DND-41 (cell line): Measurements from ENCODE around the gene CDK15.

Source experiments
- ATAC-seq: fragments of 200-7000 bp; cut with Tn5 transposase; 3 replicates; pipeline ENCODE4 v1.9.1; 2021; ENCODE audit warnings: low read depth; ENCODE audit not compliant: insufficient read depth
- DNase-seq: peaks from one replicate; pipeline ENCODE4 v3.0.0-alpha.2; 2020
- H2AFZ ChIP-seq: 2 replicates; pipeline ENCODE4 v1.6.0; 2012; ENCODE audit warnings: low read depth, low read length
- H3K27ac ChIP-seq: 2 replicates; pipeline ENCODE4 v1.5.1; 2012; ENCODE audit warnings: low read length, inconsistent platforms
- H3K27me3 ChIP-seq: fragments of 200-600 bp; sonication (generic); 2 replicates; pipeline ENCODE4 v1.6.0; 2012; ENCODE audit warnings: low read length, mild to moderate bottlenecking, inconsistent platforms; ENCODE audit not compliant: insufficient read depth, poor library complexity
- H3K36me3 ChIP-seq: 2 replicates; pipeline ENCODE4 v1.5.1; 2012; ENCODE audit warnings: low read length, inconsistent platforms; ENCODE audit not compliant: insufficient read depth
- H3K4me1 ChIP-seq: 2 replicates; pipeline ENCODE4 v1.5.1; 2012; ENCODE audit warnings: mild to moderate bottlenecking, low read length; ENCODE audit not compliant: insufficient read depth
- H3K4me2 ChIP-seq: 2 replicates; pipeline ENCODE4 v1.6.0; 2012; ENCODE audit warnings: mild to moderate bottlenecking, moderate library complexity, low read length, inconsistent platforms; ENCODE audit not compliant: insufficient read depth
- H3K4me3 ChIP-seq, 2 experiments: fragments of 200-600 bp in 1 of 2; shearing (Covaris generic) in 1 of 2; 2 replicates each; pipeline ENCODE4 v1.5.1; 2012 to 2016; ENCODE audit warnings: inconsistent platforms in 2 of 2, low read length in 2 of 2, mild to moderate bottlenecking in 2 of 2, low read depth in 1 of 2, moderate library complexity in 1 of 2
- H3K79me2 ChIP-seq: 2 replicates; pipeline ENCODE4 v1.6.0; 2012; ENCODE audit warnings: low read length, inconsistent platforms; ENCODE audit not compliant: insufficient read depth
- H3K9ac ChIP-seq: 2 replicates; pipeline ENCODE4 v1.6.0; 2012; ENCODE audit warnings: low read depth, mild to moderate bottlenecking, inconsistent platforms, low read length, moderate library complexity
- H3K9me3 ChIP-seq: 2 replicates; pipeline ENCODE4 v1.5.1; 2012; ENCODE audit warnings: low read length, moderate library complexity, mild to moderate bottlenecking, inconsistent platforms; ENCODE audit not compliant: insufficient read depth, severe bottlenecking
- H4K20me1 ChIP-seq: 2 replicates; pipeline ENCODE4 v1.6.0; 2012; ENCODE audit warnings: low read length; ENCODE audit not compliant: insufficient read depth
- CTCF ChIP-seq: IDR thresholded peaks from 2 replicates; pipeline ENCODE4 v1.5.1; 2012; ENCODE audit warnings: borderline replicate concordance, low read length, moderate library complexity, mild to moderate bottlenecking; ENCODE audit not compliant: poor library complexity, severe bottlenecking; ENCODE audit errors: extremely low read depth
- EZH2 ChIP-seq: IDR thresholded peaks from 3 replicates; pipeline ENCODE4 v1.6.1; 2012; ENCODE audit warnings: borderline replicate concordance, low read depth, mild to moderate bottlenecking, moderate library complexity, low read length, inconsistent platforms; ENCODE audit not compliant: severe bottlenecking

CDK15 gene

GRCh38 chr2:201911372-201911771 is 105.0 kb downstream of the CDK15 start:
- Histone ChIP-seq H3K27me3 (no peaks in the 10 kb centered on the region), H3K4me2 (no peak overlapping the region), H2AFZ (no peak overlapping the region), H3K27ac (no peak overlapping the region), H3K36me3 (no peaks in the 10 kb centered on the region), H3K79me2 (no peaks in the 10 kb centered on the region), H3K9ac (no peak overlapping the region), H4K20me1 (no peaks in the 10 kb centered on the region), H3K4me3 (no peak overlapping the region), H3K4me1 (peaks cover 15% of the 10 kb centered on the region), H3K9me3 (no peaks in the 10 kb centered on the region)
- DNase-seq, result no peak
- TF ChIP-seq EZH2 (no peak), CTCF (no peak)
- ATAC-seq, result no peak

- H3K79me2 ChIP-seq, result no peaks in the 10 kb centered on the region
- no peaks in the 10 kb centered on the region for H3K36me3 ChIP-seq
- no peaks in the 10 kb centered on the region for H3K9me3 ChIP-seq
- no peak overlapping the region for H3K9ac ChIP-seq
- no peak overlapping the region for H3K27ac ChIP-seq
- peaks cover 15% of the 10 kb centered on the region for H3K4me1 ChIP-seq
- no peak overlapping the region for H3K4me3 ChIP-seq
- no peak overlapping the region for H2AFZ ChIP-seq
- TF ChIP-seq EZH2 (no peak), CTCF (no peak)
- H3K4me2 ChIP-seq, result no peak overlapping the region
- DNase-seq (no peak), ATAC-seq (no peak)
- no peaks in the 10 kb centered on the region for H3K27me3 ChIP-seq
- H4K20me1 ChIP-seq, result no peaks in the 10 kb centered on the region
These were observed 106.9 kb downstream of the CDK15 start for GRCh38 chr2:201913201-201913600.

- Histone ChIP-seq H3K4me1 (no peaks in the 10 kb centered on the region), H3K9me3 (no peaks in the 10 kb centered on the region), H4K20me1 (no peaks in the 10 kb centered on the region), H2AFZ (no peak overlapping the region), H3K27ac (no peak overlapping the region), H3K4me3 (no peak overlapping the region), H3K36me3 (no peaks in the 10 kb centered on the region), H3K9ac (no peak overlapping the region), H3K79me2 (no peaks in the 10 kb centered on the region), H3K27me3 (no peaks in the 10 kb centered on the region), H3K4me2 (no peak overlapping the region)
- DNase-seq (no peak), ATAC-seq (no peak)
- TF ChIP-seq CTCF, result no peak
- no peak for TF ChIP-seq EZH2
These were observed 109.1 kb downstream of the CDK15 start for GRCh38 chr2:201915446-201915845.

- H3K36me3 ChIP-seq, result no peaks in the 10 kb centered on the region
- no peak overlapping the region for H3K27ac ChIP-seq
- no peaks in the 10 kb centered on the region for H3K4me1 ChIP-seq
- H3K4me3 ChIP-seq, result no peak overlapping the region
- no peaks in the 10 kb centered on the region for H3K79me2 ChIP-seq
- no peaks in the 10 kb centered on the region for H4K20me1 ChIP-seq
- no peaks in the 10 kb centered on the region for H3K9me3 ChIP-seq
- ATAC-seq (no peak), DNase-seq (no peak)
- no peaks in the 10 kb centered on the region for H3K27me3 ChIP-seq
- TF ChIP-seq EZH2 (no peak), CTCF (no peak)
- H3K9ac ChIP-seq, result no peak overlapping the region
- H3K4me2 ChIP-seq, result no peak overlapping the region
- H2AFZ ChIP-seq, result no peak overlapping the region
These were observed 110.2 kb downstream of the CDK15 start for GRCh38 chr2:201916565-201916964.
